K562 (cell line): ENCODE data around the gene ZNF276. TPM values are rescaled to one million over a fixed set of nuclear protein-coding genes. Genes with fewer than 3 reads are reported as not detected.

ENCODE experiments used
- ATAC-seq: fragments of 200-7000 bp; cut with Tn5 transposase; 3 replicates; pipeline ENCODE4 v1.9.1; 2020; ENCODE audit warnings: moderate library complexity
- BruUV-seq: library from RNA; stranded (reverse); fragments of 400-500 nt; replicated peaks from 2 replicates; lab custom pipeline; 2021; lab: Mats Ljungman, UMichigan
- CTCF ChIA-PET: fragments of 300-600 bp; formaldehyde crosslinking; extraction: SDS; loops from one replicate; lab custom pipeline; 2021; ENCODE audit warnings: low intra/inter-chr PET ratio; lab: Yijun Ruan, JAX
- POLR2A ChIA-PET: fragments of 300-600, 350-650 bp; sonication (Branson Sonifier 250); formaldehyde crosslinking; extraction: SDS; loops from one replicate; lab custom pipeline; 2021; ENCODE audit warnings: antibody characterized with exemption, inconsistent platforms; lab: Yijun Ruan, JAX
- DNase-seq, 4 experiments: peaks; one replicate each; pipeline versions ENCODE4 v3.0.0 to v3.0.0-alpha.2; 2011 to 2018; ENCODE audit warnings: low spot score in 3 of 4, mixed read lengths in 3 of 4; ENCODE audit errors: extremely low read depth in 1 of 4
- FAIRE-seq: peaks from 2 replicates; lab custom pipeline; 2011; peaks lifted over from hg19 to GRCh38; lab: Jason Lieb, UNC
- H2AFZ ChIP-seq: 2 replicates; pipeline ENCODE4 v1.6.0; 2011; ENCODE audit warnings: low read depth, low read length, control low read depth, inconsistent platforms
- H3K27ac ChIP-seq: fragments of 200-600 bp; 3 replicates; pipeline ENCODE4 v1.8.0; 2011; ENCODE audit warnings: low read depth, mild to moderate bottlenecking, control low read depth, inconsistent platforms, low read length, moderate library complexity, mixed read lengths; ENCODE audit errors: extremely low read depth
- H3K27me3 ChIP-seq, 2 experiments: fragments of 300-600 bp in 1 of 2; 2 replicates in 1 of 2; 3 replicates in 1 of 2; pipeline versions ENCODE4 v1.6.0 to v1.8.0; 2011; ENCODE audit warnings: inconsistent platforms in 2 of 2, low read length in 2 of 2, mild to moderate bottlenecking in 1 of 2, mixed read lengths in 1 of 2, moderate library complexity in 1 of 2; ENCODE audit not compliant: control insufficient read depth in 2 of 2, insufficient read depth in 2 of 2
- H3K36me3 ChIP-seq: fragments of 300-600 bp; 3 replicates; pipeline ENCODE4 v1.8.0; 2011; ENCODE audit warnings: mild to moderate bottlenecking, low read length, inconsistent platforms; ENCODE audit not compliant: control insufficient read depth, insufficient read depth
- H3K4me1 ChIP-seq, 2 experiments: fragments of 200-600 bp in 1 of 2; replicated peaks in 1 of 2; 2 replicates in 1 of 2; 3 replicates in 1 of 2; pipeline versions ENCODE4 v1.5.1 to v1.8.0; 2011; ENCODE audit warnings: inconsistent platforms in 2 of 2, low read length in 2 of 2, mild to moderate bottlenecking in 1 of 2, mixed read lengths in 1 of 2, moderate library complexity in 1 of 2; ENCODE audit not compliant: control insufficient read depth in 2 of 2, insufficient read depth in 2 of 2
- H3K4me2 ChIP-seq: 2 replicates; pipeline ENCODE4 v1.6.1; 2011; ENCODE audit warnings: low read length, control low read depth, inconsistent platforms, mixed read lengths; ENCODE audit not compliant: insufficient read depth
- H3K4me3 ChIP-seq: fragments of 200-600 bp; sonication (generic), shearing (Covaris generic); 2 replicates; pipeline ENCODE4 v1.5.1; 2016; ENCODE audit warnings: control low read depth, inconsistent platforms
- H3K79me2 ChIP-seq: fragments of 200-600 bp; 3 replicates; pipeline ENCODE4 v1.8.0; 2011; ENCODE audit warnings: low read length, inconsistent platforms; ENCODE audit not compliant: control insufficient read depth, insufficient read depth
- H3K9ac ChIP-seq, 2 experiments: 2 replicates each; pipeline versions ENCODE4 v1.6.0 to v1.6.1; 2011; ENCODE audit warnings: low read depth in 2 of 2, low read length in 2 of 2, control low read depth in 1 of 2, inconsistent platforms in 1 of 2, mild to moderate bottlenecking in 1 of 2, mixed read lengths in 1 of 2; ENCODE audit not compliant: insufficient read depth in 1 of 2
- H3K9me1 ChIP-seq: one replicate; pipeline ENCODE4 v1.6.0; 2011; ENCODE audit warnings: inconsistent platforms, mild to moderate bottlenecking, low read length, moderate library complexity; ENCODE audit not compliant: control insufficient read depth, insufficient read depth
- H3K9me3 ChIP-seq: replicated peaks from 2 replicates; pipeline ENCODE4 v1.5.1; 2011; ENCODE audit warnings: low read depth, low read length, inconsistent platforms; ENCODE audit not compliant: control insufficient read depth, insufficient read depth
- H4K20me1 ChIP-seq: replicated peaks from 2 replicates; pipeline ENCODE4 v1.6.1; 2011; ENCODE audit warnings: low read length, inconsistent platforms, mixed read lengths; ENCODE audit not compliant: control insufficient read depth, insufficient read depth
- CC2D1A ChIP-seq: fragments of 450-650 bp; IDR thresholded peaks from 2 replicates; pipeline ENCODE4 v1.6.1; 2017; ENCODE audit warnings: mild to moderate bottlenecking
- FOXP1 ChIP-seq: sonication (generic); formaldehyde crosslinking; IDR thresholded peaks from 2 replicates; pipeline ENCODE4 v1.8.0; 2022; ENCODE audit warnings: mild to moderate bottlenecking, missing genetic modification reagents
- JUNB ChIP-seq: fragments of 450-650 bp; formaldehyde crosslinking; conservative IDR thresholded peaks from 2 replicates; pipeline ENCODE4 v1.4.0; 2020; ENCODE audit warnings: mild to moderate bottlenecking
- JUND ChIP-seq, 2 experiments: IDR thresholded peaks; 2 replicates in 1 of 2; 3 replicates in 1 of 2; pipeline ENCODE4 v1.6.1; 2011; ENCODE audit warnings: borderline replicate concordance in 2 of 2, low read depth in 2 of 2, low read length in 2 of 2, improper control_type of control experiment in 1 of 2, missing biosample characterization in 1 of 2, missing genetic modification characterization in 1 of 2, missing genetic modification reagents in 1 of 2
- MBD2 ChIP-seq: sonication (generic); IDR thresholded peaks from 2 replicates; pipeline ENCODE4 v1.6.1; 2016; ENCODE audit warnings: low read depth, borderline replicate concordance
- POLR2G ChIP-seq: fragments of 200-400 bp; formaldehyde crosslinking; IDR thresholded peaks from 2 replicates; pipeline ENCODE4 v1.6.1; 2017; ENCODE audit warnings: low read depth, mild to moderate bottlenecking, antibody characterized with exemption, low read length, moderate library complexity
- RBFOX2 ChIP-seq: fragments of 200-400 bp; formaldehyde crosslinking; IDR thresholded peaks from 2 replicates; pipeline ENCODE4 v1.6.1; 2017; ENCODE audit warnings: low read depth, mild to moderate bottlenecking, low read length, moderate library complexity
- RHOXF2B ChIP-seq: fragments of 250-450 bp; sonication (Bioruptor Pico); conservative IDR thresholded peaks from 2 replicates; pipeline ENCODE4 v1.5.1; 2021
- SMARCA5 ChIP-seq: fragments of 450-650 bp; IDR thresholded peaks from 2 replicates; pipeline ENCODE4 v1.6.1; 2016
- WGBS: fragments of 100-300 bp; shearing (Covaris generic); methylation state at CpG from one replicate; pipeline ENCODE4 v1.1.6; 2016; ENCODE audit warnings: low coverage, mixed read lengths; ENCODE audit not compliant: insufficient coverage; ENCODE audit errors: missing lambda C conversion rate; 5-methylcytosine and 5-hydroxymethylcytosine counted together
- in situ Hi-C: fragments of 300-500 bp; cut with MboI; formaldehyde crosslinking; loops from 4 replicates; pipeline ENCODE4 v1.15.0; 2018; ENCODE audit warnings: inconsistent platforms, mixed read lengths
- intact Hi-C: fragments of 100-400 bp; cut with micrococcal nuclease; formaldehyde crosslinking; loops from 2 replicates; pipeline ENCODE4 v1.14.2; 2022
- polyA plus RNA-seq, 8 experiments: library from polyadenylated mRNA; depleted of rRNA in 4 of 8; stranded (reverse) in 5 of 8; unstranded in 3 of 8; fragments of >200 nt; fragmentation: Nextera tagmentation in 2 of 8; fragmentation: Illumina TruSeq in 1 of 8; extraction: Ambion mirVana in 2 of 8; extraction: Trizol in 1 of 8; gene quantifications; 2 replicates each; pipeline versions ENCODE4 v1.2.1 to v1.2.3, GENCODE V29; 2011 to 2014; ENCODE audit warnings: inconsistent platforms in 1 of 8, missing spikeins in 1 of 8
- total RNA-seq, 7 experiments: library from RNA; depleted of rRNA in 6 of 7; stranded (reverse); fragments of >200 nt in 6 of 7; fragmentation: Illumina TruSeq in 2 of 7; extraction: Trizol in 2 of 7; gene quantifications; 2 replicates each; pipeline versions ENCODE4 v1.2.1 to v1.2.3, GENCODE V29; 2011 to 2021; ENCODE audit warnings: low replicate concordance in 1 of 7
- TF ChIP-seq, protein P1 (sequence below): fragments of 250-450 bp; sonication (Bioruptor Pico); IDR thresholded peaks from 2 replicates; pipeline ENCODE4 v1.5.0; 2020; ENCODE audit warnings: mild to moderate bottlenecking, borderline replicate concordance
- TF ChIP-seq, protein P2 (sequence below): fragments of 250-450 bp; sonication (Bioruptor Pico); IDR thresholded peaks from 2 replicates; pipeline ENCODE4 v1.5.0; 2021

Gene ZNF276
- total and polyA plus RNA-seq, 9 of the 15 experiments (the other 6 are each of a cell fraction or from before 2014, with no cell fraction given): 0.49 to 43.9 (median 15.8) TPM

DNA sequence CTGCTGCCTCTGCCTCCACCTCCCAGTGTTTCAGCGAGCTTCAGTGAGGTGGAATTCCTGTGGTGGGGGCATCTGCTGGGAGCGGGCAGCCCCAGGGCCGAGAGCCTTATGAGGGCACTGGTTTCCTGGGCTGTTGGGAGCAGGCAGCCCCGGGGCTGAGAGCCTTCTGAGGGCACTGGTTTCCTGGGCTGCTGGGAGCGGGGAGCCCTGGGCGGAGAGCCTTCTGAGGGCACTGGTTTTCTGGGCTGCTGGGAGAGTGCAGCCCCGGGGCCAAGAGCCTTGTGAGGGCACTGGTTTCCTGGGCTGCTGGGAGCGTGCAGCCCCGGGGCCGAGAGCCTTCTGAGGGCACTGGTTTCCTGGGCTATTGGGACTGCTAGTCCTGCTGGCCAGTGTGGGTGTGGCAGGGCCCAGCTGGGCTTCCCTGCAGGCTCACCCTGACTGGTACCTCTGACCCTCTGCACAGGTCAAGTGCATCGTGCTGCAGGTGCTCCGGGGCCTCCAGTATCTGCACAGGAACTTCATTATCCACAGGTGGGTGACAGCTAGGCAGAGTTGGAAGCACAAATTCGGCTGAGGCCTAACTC is 29.3 kb upstream of the ZNF276 start:
- Histone ChIP-seq H3K9ac (no peak overlapping the region), H3K27ac (no peak overlapping the region), H3K9me1 (peaks cover 6% of the 10 kb centered on the region), H3K4me3 (no peak overlapping the region), H4K20me1 (0 out of 2 replicates have a peak, but pooled peaks cover 6% of the 10 kb centered on the region), H2AFZ (no peak overlapping the region), H3K36me3 (peaks cover 82% of the 10 kb centered on the region; the same call in 2 of the 3 replicates), H3K79me2 (peaks cover 19% of the 10 kb centered on the region), H3K4me2 (no peak overlapping the region), H3K27me3 (no peaks in the 10 kb centered on the region), H3K4me1 (peaks cover 6 to 52% of the 10 kb centered on the region in 2 experiments), H3K9me3 (no peaks in the 10 kb centered on the region)
- no peak for DNase-seq
- ChIA-PET CTCF (no interaction called here), POLR2A (no interaction called here)
- TF ChIP-seq RBFOX2 (peak; percentile 45), JUNB (CRISPR knock-in tag) (no peak), RHOXF2B (CRISPR knock-in tag) (no peak), POLR2G (peak; percentile 49), CC2D1A (no peak)
- BruUV-seq: no TSS peak
- no peak for ATAC-seq
- 93% methylated on average over 13 of the region's 13 CpGs for WGBS
- in situ Hi-C loops: no loop called here
- intact Hi-C loops: no loop called here
- no peak for FAIRE-seq

DNA sequence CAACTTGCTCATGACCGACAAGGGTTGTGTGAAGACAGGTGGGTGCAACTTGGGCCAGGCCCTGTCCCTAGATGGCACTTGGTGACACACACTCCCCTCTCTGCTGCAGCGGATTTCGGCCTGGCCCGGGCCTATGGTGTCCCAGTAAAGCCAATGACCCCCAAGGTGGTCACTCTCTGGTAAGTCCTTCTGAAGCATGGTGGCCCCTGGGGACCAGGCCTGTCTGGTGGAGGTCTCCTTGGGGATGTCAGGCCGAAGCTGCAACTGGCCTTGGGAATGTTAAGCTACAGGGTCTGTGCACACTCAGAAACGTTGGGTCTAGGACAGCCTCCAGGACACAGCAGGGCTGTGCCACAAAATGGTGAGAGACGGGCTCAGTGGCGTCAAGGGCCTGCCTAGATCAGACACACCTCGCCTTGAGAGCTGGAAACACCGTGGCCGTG is 28.0 kb upstream of the ZNF276 start:
- FAIRE-seq (no peak), DNase-seq (no peak), ATAC-seq (no peak)
- no peaks in the 10 kb centered on the region for H3K9me3 ChIP-seq
- no peak overlapping the region for H3K4me3 ChIP-seq
- H3K4me2 ChIP-seq: no peak overlapping the region
- peaks cover 0 to 51% of the 10 kb centered on the region in 2 experiments; a peak in 3 of 5 replicates for H3K4me1 ChIP-seq
- in situ Hi-C loops: no loop called here
- H2AFZ ChIP-seq: no peak overlapping the region
- H3K9me1 ChIP-seq: peaks cover 11% of the 10 kb centered on the region
- no TSS peak for BruUV-seq
- CTCF ChIA-PET: no interaction called here
- H4K20me1 ChIP-seq: no peaks in the 10 kb centered on the region
- peaks cover 8% of the 10 kb centered on the region for H3K79me2 ChIP-seq
- H3K36me3 ChIP-seq: peaks cover 86% of the 10 kb centered on the region; the same call in 2 of the 3 replicates
- H3K27me3 ChIP-seq: no peaks in the 10 kb centered on the region
- H3K27ac ChIP-seq: no peak overlapping the region
- H3K9ac ChIP-seq: peak overlapping the region in 1 of 2 experiments; percentile 60; a peak in 1 of 4 replicates
- intact Hi-C loops: no loop called here
- WGBS: 82% methylated on average over 11 of the region's 11 CpGs
- POLR2A ChIA-PET: interaction anchor here (0.6 kb wide), 1 partner anchor 117 kb away, joined by 3 read pairs; no protein-coding TSS in a partner anchor
- no peak for TF ChIP-seq JUND (IDR thresholded peaks at IDR 0.05; ENCODE audit: borderline replicate concordance, low read depth, low read length)
- no peak for TF ChIP-seq JUND (tag; IDR thresholded peaks at IDR 0.05; ENCODE audit: borderline replicate concordance, low read depth, low read length)
- TF ChIP-seq, protein P1, sequence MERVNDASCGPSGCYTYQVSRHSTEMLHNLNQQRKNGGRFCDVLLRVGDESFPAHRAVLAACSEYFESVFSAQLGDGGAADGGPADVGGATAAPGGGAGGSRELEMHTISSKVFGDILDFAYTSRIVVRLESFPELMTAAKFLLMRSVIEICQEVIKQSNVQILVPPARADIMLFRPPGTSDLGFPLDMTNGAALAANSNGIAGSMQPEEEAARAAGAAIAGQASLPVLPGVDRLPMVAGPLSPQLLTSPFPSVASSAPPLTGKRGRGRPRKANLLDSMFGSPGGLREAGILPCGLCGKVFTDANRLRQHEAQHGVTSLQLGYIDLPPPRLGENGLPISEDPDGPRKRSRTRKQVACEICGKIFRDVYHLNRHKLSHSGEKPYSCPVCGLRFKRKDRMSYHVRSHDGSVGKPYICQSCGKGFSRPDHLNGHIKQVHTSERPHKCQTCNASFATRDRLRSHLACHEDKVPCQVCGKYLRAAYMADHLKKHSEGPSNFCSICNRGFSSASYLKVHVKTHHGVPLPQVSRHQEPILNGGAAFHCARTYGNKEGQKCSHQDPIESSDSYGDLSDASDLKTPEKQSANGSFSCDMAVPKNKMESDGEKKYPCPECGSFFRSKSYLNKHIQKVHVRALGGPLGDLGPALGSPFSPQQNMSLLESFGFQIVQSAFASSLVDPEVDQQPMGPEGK (CRISPR knock-in tag): no peak
- no peak for TF ChIP-seq SMARCA5
- TF ChIP-seq, protein P2, sequence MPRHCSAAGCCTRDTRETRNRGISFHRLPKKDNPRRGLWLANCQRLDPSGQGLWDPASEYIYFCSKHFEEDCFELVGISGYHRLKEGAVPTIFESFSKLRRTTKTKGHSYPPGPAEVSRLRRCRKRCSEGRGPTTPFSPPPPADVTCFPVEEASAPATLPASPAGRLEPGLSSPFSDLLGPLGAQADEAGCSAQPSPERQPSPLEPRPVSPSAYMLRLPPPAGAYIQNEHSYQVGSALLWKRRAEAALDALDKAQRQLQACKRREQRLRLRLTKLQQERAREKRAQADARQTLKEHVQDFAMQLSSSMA (CRISPR knock-in tag): no peak
- TF ChIP-seq FOXP1 (CRISPR knock-in tag): no peak
- TF ChIP-seq MBD2: no peak
